ENCODE measurements around the gene ELL2. TPM values are rescaled to one million over a fixed set of nuclear protein-coding genes. Genes with fewer than 3 reads are reported as not detected.

ELL2 gene
- polyA plus RNA-seq, 1 donor (not counting 4 experiments of a cell fraction or from before 2014, with no cell fraction given) = 100 TPM

GRCh38 chr5:95864944-95865504 is 96.6 kb downstream of the ELL2 start:
- no peaks in the 10 kb centered on the region for H3K27me3 ChIP-seq (ENCODE audit: control insufficient read depth, extremely low read depth, insufficient read depth, low read length)
- H4K20me1 ChIP-seq (ENCODE audit: control insufficient read depth, extremely low read depth, insufficient read depth, low read length) = no peaks in the 10 kb centered on the region
- peaks cover 35% of the 10 kb centered on the region for H3K4me1 ChIP-seq (ENCODE audit: control insufficient read depth, extremely low read depth, insufficient read depth, low read length)
- H3K4me3 ChIP-seq (ENCODE audit: control insufficient read depth in 2 of 3, extremely low read depth in 1 of 3, insufficient read depth in 2 of 3, low read depth in 1 of 3, low read length in 3 of 3) = no peak overlapping the region
- H3K9ac ChIP-seq (ENCODE audit: control insufficient read depth, extremely low read depth, insufficient read depth, low read length) = no peak overlapping the region
- no peak overlapping the region for H3K4me2 ChIP-seq (ENCODE audit: control insufficient read depth, extremely low read depth, insufficient read depth, low read depth, low read length)
- dilution Hi-C loops (cut with MboI; ENCODE audit: extremely low pct_ligation_motif_present, low sequenced_read_pairs) = no loop called here
- FAIRE-seq (no peak), DNase-seq (ENCODE audit: low read depth, low spot score) (no peak)
- no peak overlapping the region for H2AFZ ChIP-seq (ENCODE audit: control insufficient read depth, low read length)
- H3K27ac ChIP-seq (ENCODE audit: control insufficient read depth, insufficient read depth, low read length) = no peak overlapping the region
- no peaks in the 10 kb centered on the region for H3K79me2 ChIP-seq (ENCODE audit: control insufficient read depth, insufficient read depth, low read length)
- no peaks in the 10 kb centered on the region for H3K36me3 ChIP-seq (ENCODE audit: control insufficient read depth in 2 of 2, extremely low read depth in 1 of 2, insufficient read depth in 2 of 2, low read length in 2 of 2)
- H3K9me3 ChIP-seq (ENCODE audit: control insufficient read depth, low read depth, low read length) = no peaks in the 10 kb centered on the region
- no peaks in the 10 kb centered on the region for H3K9me1 ChIP-seq (ENCODE audit: control insufficient read depth, extremely low read depth, insufficient read depth, low read length)
- TF ChIP-seq, protein P1, sequence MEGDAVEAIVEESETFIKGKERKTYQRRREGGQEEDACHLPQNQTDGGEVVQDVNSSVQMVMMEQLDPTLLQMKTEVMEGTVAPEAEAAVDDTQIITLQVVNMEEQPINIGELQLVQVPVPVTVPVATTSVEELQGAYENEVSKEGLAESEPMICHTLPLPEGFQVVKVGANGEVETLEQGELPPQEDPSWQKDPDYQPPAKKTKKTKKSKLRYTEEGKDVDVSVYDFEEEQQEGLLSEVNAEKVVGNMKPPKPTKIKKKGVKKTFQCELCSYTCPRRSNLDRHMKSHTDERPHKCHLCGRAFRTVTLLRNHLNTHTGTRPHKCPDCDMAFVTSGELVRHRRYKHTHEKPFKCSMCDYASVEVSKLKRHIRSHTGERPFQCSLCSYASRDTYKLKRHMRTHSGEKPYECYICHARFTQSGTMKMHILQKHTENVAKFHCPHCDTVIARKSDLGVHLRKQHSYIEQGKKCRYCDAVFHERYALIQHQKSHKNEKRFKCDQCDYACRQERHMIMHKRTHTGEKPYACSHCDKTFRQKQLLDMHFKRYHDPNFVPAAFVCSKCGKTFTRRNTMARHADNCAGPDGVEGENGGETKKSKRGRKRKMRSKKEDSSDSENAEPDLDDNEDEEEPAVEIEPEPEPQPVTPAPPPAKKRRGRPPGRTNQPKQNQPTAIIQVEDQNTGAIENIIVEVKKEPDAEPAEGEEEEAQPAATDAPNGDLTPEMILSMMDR (optimal IDR thresholded peaks at IDR 0.05 in 1 of 3, IDR thresholded peaks at IDR 0.05 in 1 of 3, conservative IDR thresholded peaks at IDR 0.05 in 1 of 3; ENCODE audit: extremely low read depth in 1 of 3, insufficient read depth in 2 of 3, low read length in 3 of 3) = no peak
- TF ChIP-seq EZH2 (IDR thresholded peaks at IDR 0.05; ENCODE audit: low read length) = no peak

DNA sequence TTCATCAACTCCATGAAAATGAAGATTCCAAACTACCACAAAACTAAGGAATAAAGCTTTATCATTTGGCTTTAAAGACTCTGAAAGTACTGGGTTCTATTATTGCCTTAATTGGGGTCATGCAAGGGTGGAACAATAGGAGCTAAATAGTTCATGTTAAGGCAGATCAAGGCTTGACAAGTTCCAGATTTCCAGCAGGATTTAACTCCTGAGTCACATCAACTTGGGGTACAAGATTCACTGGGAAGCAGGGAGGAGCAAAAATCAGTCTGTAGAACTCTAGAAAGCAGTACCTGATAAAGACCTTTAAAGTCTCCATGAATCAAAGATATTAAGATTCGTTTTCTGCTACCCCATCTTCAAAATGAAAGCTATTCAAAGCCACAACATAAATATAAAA is 97.2 kb downstream of the ELL2 start:
- Histone ChIP-seq H3K9me1 (ENCODE audit: control insufficient read depth, extremely low read depth, insufficient read depth, low read length) (no peaks in the 10 kb centered on the region), H3K9ac (ENCODE audit: control insufficient read depth, extremely low read depth, insufficient read depth, low read length) (no peak overlapping the region), H3K4me1 (ENCODE audit: control insufficient read depth, extremely low read depth, insufficient read depth, low read length) (peaks cover 39% of the 10 kb centered on the region), H3K4me3 (ENCODE audit: control insufficient read depth in 2 of 3, extremely low read depth in 1 of 3, insufficient read depth in 2 of 3, low read depth in 1 of 3, low read length in 3 of 3) (no peak overlapping the region), H3K27ac (ENCODE audit: control insufficient read depth, insufficient read depth, low read length) (no peak overlapping the region), H3K9me3 (ENCODE audit: control insufficient read depth, low read depth, low read length) (no peaks in the 10 kb centered on the region), H3K4me2 (ENCODE audit: control insufficient read depth, extremely low read depth, insufficient read depth, low read depth, low read length) (no peak overlapping the region), H4K20me1 (ENCODE audit: control insufficient read depth, extremely low read depth, insufficient read depth, low read length) (no peaks in the 10 kb centered on the region), H3K27me3 (ENCODE audit: control insufficient read depth, extremely low read depth, insufficient read depth, low read length) (no peaks in the 10 kb centered on the region), H3K79me2 (ENCODE audit: control insufficient read depth, insufficient read depth, low read length) (no peaks in the 10 kb centered on the region), H3K36me3 (ENCODE audit: control insufficient read depth in 2 of 2, extremely low read depth in 1 of 2, insufficient read depth in 2 of 2, low read length in 2 of 2) (no peaks in the 10 kb centered on the region), H2AFZ (ENCODE audit: control insufficient read depth, low read length) (no peak overlapping the region)
- DNase-seq (ENCODE audit: low read depth, low spot score) (no peak), FAIRE-seq (no peak)
- dilution Hi-C loops (cut with MboI; ENCODE audit: extremely low pct_ligation_motif_present, low sequenced_read_pairs) = no loop called here
- no peak for TF ChIP-seq EZH2 (IDR thresholded peaks at IDR 0.05; ENCODE audit: low read length)
- TF ChIP-seq, protein P1 (optimal IDR thresholded peaks at IDR 0.05 in 1 of 3, IDR thresholded peaks at IDR 0.05 in 1 of 3, conservative IDR thresholded peaks at IDR 0.05 in 1 of 3; ENCODE audit: extremely low read depth in 1 of 3, insufficient read depth in 2 of 3, low read length in 3 of 3) = no peak
